Bronchial epithelial cell (primary cell): Measurements from ENCODE around the gene EPN2. TPM values are rescaled to one million over a fixed set of nuclear protein-coding genes. Genes with fewer than 3 reads are reported as not detected.
A peak's percentile ranks its signal among the peaks of the same experiment; 100 is the strongest.

Experiments
- DNase-seq: peaks from one replicate; pipeline ENCODE4 v3.0.0-alpha.2; 2010; ENCODE audit warnings: low read depth
- FAIRE-seq: peaks from 2 replicates; lab custom pipeline; 2011; peaks lifted over from hg19 to GRCh38; lab: Jason Lieb, UNC
- H3K27me3 ChIP-seq: 2 replicates; pipeline ENCODE4 v1.5.1; 2011; ENCODE audit warnings: low read length; ENCODE audit not compliant: control insufficient read depth, insufficient read depth
- H3K36me3 ChIP-seq: 2 replicates; pipeline ENCODE4 v1.5.1; 2011; ENCODE audit warnings: low read length; ENCODE audit not compliant: control insufficient read depth, insufficient read depth
- H3K4me3 ChIP-seq: 2 replicates; pipeline ENCODE4 v1.5.1; 2011; ENCODE audit warnings: mild to moderate bottlenecking, low read depth, low read length, control low read depth
- CTCF ChIP-seq: IDR thresholded peaks from 2 replicates; pipeline ENCODE4 v1.5.1; 2011; ENCODE audit warnings: mild to moderate bottlenecking, moderate library complexity, low read length, control low read depth, inconsistent platforms; ENCODE audit not compliant: insufficient read depth, severe bottlenecking
- total RNA-seq: library from RNA; depleted of rRNA; stranded (reverse); fragments of >200 nt; gene quantifications from 2 replicates; pipeline ENCODE4 v1.2.1, GENCODE V29; 2014

The EPN2 gene
- total RNA-seq, 1 donor from 2014 or later: 13.7 TPM

- Histone ChIP-seq H3K4me3 (no peak overlapping the region), H3K27me3 (no peaks in the 10 kb centered on the region), H3K36me3 (peaks cover under 1% of the 10 kb centered on the region)
- peak; percentile 49 for DNase-seq
- peak; percentile 83 for TF ChIP-seq CTCF
- peak; percentile 18 for FAIRE-seq
These were observed 101.1 kb downstream of the EPN2 start for GRCh38 chr17:19338031-19338990.

GRCh38 chr17:19339341-19339815 lies 102.2 kb downstream of the EPN2 start:
- Histone ChIP-seq H3K4me3 (no peak overlapping the region), H3K36me3 (no peaks in the 10 kb centered on the region), H3K27me3 (no peaks in the 10 kb centered on the region)
- TF ChIP-seq CTCF: no peak
- no peak for FAIRE-seq
- DNase-seq: no peak

- no peaks in the 10 kb centered on the region for H3K27me3 ChIP-seq
- no peak for TF ChIP-seq CTCF
- H3K36me3 ChIP-seq: no peaks in the 10 kb centered on the region
- no peak overlapping the region for H3K4me3 ChIP-seq
- FAIRE-seq: peak; percentile 70
- no peak for DNase-seq
These were observed 104.1 kb downstream of the EPN2 start for GRCh38 chr17:19341211-19341631.

- DNase-seq (no peak), FAIRE-seq (peak; percentile 43)
- TF ChIP-seq CTCF: no peak
- Histone ChIP-seq H3K36me3 (no peaks in the 10 kb centered on the region), H3K27me3 (no peaks in the 10 kb centered on the region), H3K4me3 (no peak overlapping the region)
These were observed 104.8 kb downstream of the EPN2 start for GRCh38 chr17:19341641-19342610.

GRCh38 chr17:19342611-19343255 lies 105.6 kb downstream of the EPN2 start:
- no peaks in the 10 kb centered on the region for H3K27me3 ChIP-seq
- no peaks in the 10 kb centered on the region for H3K36me3 ChIP-seq
- no peak for FAIRE-seq
- no peak for TF ChIP-seq CTCF
- H3K4me3 ChIP-seq: no peak overlapping the region
- no peak for DNase-seq
